GM19025 (cell line): Measurements from ENCODE around the gene HADH.
"Not testable (repeated sequence)": the region's sequence is repeated elsewhere in the genome, so short reads cannot be mapped to it uniquely, and the experiment has no call there.

ENCODE experiments used
- ATAC-seq: cut with Tn5 transposase; IDR thresholded peaks from one replicate; pipeline ENCODE4 v1.9.1; 2021; ENCODE audit warnings: mild to moderate bottlenecking, low read depth, moderate library complexity; ENCODE audit not compliant: unreplicated experiment

Gene HADH

DNA sequence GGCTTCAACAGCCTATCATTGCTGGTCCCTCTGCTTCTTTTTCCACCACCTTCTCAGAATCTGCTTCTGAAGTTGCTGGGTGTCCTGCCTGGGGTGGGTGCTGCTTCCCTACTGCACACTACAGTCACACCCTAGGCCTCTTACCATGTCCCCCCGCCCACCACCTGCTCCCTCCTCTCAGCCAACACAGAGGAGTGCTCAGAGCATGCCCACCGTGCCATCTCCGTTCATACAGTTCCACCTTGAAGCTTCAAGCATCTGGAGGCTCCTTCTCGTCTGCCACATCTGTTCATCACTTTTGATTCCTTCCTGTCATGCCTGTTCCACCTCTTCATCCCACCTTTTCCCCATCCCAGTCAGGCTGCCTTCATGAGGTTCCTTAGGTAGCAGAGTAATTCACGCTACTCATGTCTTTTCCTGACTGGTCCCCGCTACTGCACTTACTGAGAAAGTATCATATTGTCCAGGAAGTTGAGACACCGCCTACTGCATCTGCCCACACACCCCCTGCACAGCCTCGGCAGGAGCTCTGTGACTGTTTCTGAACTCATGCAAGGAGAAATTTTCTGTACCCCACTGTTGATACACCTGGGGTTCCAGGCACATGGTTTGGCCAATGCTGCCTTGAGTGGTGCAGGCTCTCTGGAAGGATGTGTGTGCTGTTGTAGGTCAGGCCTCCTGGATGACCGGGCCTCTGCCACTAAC lies 39.5 kb downstream of the HADH start:
- no peak for ATAC-seq

DNA sequence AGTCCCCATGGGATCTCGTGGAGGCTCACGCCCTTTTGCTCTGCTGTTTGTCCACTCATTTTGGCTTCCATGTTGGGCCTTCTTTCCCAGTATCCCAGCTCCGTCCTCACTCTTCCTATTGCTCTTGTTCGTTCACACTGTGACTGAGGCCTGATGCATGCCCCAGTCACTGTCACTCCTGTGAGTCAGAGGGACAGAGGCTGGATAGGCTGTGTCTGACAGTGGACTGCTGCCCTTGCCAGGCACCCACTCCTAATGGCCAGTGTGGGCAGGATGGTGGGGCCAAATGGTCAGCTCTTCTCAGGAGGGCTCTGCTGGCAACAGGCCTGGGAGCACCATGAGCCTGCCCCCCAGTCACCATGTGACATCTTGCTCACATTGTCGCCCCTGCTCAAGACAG lies 40.0 kb downstream of the HADH start:
- ATAC-seq: no peak

DNA sequence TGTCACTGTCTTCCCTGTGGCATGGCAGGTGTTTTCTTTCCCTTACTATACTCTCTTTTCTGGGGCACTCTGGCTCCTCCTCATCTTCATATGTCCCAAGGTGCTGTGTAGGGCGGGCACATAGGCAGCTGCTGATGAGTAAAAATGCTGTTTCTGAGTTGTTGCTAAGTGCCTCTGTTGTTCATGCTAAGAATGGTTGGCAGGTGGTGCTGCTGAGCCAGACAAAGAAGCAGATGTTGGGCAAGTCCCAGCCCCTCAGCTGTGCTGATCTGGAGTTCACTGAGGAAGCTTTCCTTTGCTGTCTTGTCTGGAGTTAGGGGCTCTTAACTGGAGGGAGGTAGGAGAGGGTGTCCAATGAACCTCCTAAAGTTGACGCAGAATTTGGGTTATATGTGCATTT lies 40.6 kb downstream of the HADH start:
- peak; percentile 96 for ATAC-seq

DNA sequence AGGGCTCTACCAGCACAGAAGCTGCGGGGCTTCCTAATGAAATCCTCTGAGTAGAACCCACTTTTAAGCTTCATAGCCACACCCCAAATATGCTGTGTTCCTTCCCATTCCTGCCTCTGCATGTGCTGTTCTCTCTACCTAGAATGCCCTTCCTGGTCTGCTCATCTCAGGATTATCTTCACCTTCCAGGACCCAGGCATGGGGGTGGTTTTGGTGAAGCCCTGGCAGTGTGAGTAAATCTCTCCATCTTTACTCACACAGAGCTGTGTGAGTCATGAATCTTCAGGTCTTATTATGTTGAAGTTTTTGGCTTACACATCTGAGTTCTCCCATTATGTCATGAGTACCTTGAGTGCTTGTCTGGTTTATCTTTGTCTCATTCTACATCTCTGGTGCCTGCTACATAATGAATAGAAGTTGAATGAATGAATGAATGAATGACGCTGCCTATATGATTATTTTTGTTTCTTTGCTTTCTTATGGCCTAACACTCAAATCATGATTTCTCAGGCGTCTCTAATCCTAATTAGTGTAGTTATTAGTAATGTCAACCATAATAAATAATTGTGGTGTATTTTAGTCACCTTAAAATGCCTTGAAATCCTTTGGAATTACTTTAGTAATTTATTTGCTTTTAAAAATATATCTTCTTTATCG lies 41.9 kb downstream of the HADH start:
- ATAC-seq: no peak

DNA sequence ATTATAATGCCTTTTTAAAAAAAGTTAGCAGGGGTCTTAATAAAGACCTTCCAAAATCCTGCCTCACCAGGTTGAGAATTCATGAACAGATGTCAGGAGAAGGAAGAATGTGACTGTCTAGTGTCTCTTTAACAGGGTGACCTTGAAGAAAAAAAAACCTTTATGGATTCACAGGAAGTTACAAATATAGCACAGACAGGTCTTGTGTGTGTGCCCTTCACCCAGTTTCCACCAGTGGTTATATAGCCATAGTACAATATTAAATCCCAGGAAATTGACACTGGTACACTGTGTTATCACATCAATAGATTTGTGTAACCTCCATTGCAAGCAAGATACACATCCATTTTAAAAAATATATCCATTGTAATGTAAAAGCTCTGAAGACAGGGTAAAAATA lies 43.7 kb downstream of the HADH start:
- ATAC-seq: no peak

DNA sequence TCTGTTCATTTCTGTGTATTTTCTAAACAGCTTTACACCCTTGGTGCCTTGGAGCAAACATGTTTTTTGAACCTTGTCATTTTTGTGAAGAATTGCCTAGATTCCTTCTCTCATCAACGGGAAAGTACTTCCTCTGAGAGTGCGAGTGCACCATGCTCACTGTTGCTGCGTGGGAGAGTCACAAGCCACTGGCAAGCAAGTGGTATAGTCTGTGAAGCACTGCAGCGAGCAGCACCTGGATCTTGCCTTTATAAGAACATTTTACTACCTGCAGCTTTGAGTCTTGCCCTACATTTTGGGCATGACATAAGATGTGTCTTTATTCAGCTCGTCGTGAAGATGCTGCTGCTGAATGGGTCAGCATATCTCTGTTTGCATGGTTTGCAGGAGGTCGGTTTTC lies 44.9 kb downstream of the HADH start:
- ATAC-seq: no peak

DNA sequence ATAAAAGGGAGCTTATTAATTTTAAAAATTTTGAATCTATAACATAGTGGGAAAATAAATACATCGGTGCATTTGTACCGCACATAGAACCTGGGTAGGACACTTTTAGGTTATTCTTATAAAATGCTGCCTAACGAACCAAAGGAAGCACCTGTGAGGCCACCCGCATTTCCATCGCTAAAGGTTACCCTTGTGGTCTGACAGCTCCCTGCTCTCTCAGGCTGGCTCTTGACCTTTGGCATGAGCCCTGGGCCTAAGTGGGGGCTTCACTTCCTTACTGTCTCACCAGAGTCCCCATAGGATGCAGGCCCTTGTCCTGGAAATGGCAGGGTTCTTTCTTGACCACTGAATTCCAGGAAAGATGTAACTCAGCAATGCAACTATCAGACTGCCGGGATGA lies 46.0 kb downstream of the HADH start:
- ATAC-seq: peak; percentile 32

DNA sequence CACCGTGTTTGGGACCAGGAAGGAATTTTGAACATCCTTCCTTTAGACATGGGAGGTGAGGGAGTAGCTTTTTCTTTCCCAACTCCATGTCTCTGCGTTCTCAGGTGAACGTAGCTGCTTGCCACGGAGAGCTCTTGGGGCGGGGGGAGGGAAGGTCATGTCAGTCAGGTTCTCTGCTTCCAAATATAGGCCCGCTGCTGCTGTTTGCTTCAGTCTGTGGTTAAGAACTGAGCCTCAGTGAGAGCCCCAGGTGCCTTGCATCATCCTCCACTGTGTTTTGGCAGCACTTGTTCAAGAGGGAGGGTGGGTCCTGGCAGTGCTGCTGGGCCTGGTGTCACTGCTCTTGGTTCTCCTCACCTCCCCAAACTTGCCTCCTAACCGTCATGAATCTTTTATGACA lies 46.5 kb downstream of the HADH start:
- ATAC-seq: peak; percentile 98

DNA sequence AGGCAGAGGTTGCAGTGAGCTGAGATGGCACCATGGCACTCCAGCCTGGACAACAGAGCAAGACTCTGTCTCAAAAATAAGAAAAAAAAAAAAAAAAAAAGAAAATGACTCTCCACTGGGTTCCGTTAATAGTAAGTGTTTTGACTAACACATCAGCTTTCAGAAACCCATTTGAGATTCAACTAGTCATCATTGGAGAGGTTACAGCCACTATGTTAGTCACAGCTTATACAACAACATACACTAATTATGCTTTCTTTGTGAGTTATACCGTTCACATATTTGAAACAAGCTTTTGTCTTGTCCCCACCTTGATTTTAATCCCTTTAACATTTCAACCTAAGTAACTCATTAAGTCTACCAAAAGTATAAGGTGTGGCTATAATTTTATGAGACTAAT lies 48.2 kb downstream of the HADH start:
- ATAC-seq: no peak

DNA sequence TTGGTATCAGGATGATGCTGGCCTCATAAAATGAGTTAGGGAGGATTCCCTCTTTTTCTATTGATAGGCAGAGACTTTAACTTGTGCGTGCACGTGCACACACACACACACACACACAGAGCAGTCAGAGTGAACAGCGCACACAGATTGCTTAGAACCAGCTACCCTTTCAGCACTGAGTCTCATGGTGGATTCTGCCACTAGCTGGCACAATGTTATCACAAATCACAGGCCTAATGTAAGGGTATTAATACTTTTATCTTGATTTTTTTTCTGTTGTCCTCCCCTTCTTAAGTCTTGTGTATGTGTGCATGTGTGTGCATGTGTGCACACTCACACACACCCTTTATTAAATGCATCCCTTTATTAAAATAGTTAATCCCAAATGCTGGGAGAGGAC lies 53.2 kb downstream of the HADH start:
- ATAC-seq: no peak

DNA sequence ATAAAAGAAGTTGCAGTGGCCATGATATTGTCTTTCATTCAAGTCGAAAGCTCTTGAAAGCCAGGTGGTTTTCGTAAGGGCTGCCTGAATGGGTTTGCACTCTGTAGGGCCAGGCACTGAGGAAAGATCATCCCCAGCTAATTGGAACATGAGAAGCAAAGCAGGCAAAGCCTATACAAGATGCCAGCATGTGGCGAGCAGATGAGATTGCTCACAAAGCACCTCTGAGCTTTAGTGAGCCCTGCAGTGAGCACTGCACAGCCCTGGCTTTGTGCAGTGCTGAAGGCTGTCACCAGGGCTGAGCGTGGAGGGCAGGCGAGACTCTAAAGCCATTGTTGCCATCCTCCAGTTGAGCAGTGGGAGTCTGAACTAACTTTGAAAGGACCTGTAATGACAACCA lies 53.8 kb downstream of the HADH start:
- ATAC-seq: no peak

DNA sequence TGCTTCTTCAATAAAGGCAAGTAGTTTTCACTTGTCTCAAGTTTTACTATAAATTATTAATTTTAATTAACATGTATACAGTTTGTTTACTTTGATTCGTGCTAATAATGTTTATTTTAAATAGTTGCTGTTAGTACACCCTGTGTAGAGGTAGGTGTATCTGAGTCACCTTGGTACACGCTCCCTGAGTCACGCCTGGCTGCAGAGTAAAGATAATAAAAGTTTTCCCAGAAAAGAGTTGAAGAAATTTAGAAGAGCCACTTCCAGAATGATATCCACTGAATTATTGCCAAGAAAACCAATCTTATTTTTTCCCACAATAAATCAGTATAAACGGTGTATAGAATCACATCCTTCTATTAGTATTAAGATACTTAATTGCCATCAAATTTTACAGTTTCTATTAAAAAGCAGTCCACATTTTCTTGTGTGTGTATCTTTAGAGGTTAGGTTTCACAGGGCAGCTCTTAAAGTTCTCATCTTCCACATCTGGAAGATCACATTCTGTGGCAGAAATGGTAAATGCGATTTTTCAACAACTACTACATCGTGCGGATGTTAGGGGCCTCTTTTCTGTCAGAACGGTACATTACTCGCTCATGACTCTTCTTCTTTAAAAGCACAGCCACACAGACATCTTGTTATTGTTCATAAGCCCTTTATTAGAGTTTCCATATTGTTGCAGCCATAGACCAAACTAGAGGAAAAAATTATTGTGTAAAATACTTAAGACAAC lies 55.4 kb downstream of the HADH start:
- ATAC-seq: no peak

DNA sequence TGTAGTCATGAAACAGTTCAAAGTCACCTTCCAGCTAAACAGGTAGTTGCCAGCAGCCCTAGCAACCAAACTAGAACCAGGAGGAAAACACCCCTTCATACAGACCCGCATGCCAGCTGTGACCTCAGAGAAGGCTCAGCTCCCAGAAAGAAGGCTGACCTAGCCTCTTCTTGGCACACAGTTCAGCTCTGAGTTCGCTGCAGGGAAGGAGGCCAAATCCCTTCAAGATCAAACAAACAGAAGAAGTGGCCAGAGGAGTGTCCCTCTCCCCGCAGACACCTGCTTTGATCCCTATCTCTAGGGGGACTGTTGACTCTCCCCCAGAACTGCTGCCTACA lies 56.0 kb downstream of the HADH start:
- no peak for ATAC-seq

DNA sequence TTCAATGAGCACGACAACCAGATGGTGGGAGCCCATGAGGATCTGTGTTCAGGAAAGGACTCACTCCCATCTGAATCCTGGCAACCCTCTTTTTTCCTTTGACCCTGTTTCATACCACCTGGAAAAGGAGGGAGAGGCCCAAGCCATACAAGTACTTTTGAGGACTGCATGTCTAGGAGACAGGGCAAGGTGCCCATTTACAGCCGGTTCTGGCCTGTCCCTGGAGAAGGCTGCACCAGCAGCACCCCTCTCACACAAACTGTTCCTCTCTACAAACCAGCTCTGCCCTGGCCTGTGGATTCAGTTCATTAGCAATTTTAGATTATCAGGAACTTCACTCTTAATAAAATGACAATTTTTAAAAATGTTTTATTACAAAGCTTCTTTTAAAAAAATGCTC lies 57.5 kb downstream of the HADH start:
- ATAC-seq: no peak

DNA sequence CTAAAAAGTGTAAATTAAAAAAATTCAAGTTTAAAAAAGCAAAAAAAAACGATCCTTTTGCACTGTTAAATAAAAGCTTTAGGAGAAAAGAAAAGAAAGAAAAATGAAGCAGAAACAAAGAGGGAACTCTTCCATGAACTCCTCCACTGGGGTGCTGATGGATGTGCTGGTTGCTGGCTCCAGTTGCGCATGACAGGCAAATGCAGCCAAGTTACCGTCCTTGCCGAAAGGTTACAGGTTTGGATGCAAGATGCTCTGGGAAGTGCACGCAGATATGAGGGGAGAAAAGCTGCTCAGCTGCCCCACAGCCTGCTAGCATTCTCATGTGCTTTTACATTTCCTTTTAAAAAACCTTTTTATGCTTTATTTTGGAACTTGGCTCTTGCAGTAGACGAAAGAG lies 58.5 kb downstream of the HADH start:
- no peak for ATAC-seq

DNA sequence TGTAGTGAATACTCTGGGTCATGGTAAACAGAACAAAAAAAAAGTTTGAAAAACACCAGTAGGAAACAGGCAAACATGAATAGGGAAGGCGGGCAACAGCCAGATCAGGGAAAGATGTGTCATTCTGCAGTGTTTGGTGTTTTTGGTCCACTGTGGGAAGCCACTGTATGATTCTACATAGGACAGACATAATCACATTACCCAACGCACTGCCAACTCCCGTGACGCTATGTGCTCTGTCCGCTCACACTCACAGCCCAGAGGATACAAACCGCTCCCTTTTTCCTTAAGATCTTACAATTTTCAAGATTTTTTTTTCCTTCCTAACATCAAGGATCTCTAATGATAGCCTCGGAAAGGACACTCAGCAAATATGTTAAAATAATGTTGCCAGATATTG lies 59.3 kb downstream of the HADH start:
- no peak for ATAC-seq

DNA sequence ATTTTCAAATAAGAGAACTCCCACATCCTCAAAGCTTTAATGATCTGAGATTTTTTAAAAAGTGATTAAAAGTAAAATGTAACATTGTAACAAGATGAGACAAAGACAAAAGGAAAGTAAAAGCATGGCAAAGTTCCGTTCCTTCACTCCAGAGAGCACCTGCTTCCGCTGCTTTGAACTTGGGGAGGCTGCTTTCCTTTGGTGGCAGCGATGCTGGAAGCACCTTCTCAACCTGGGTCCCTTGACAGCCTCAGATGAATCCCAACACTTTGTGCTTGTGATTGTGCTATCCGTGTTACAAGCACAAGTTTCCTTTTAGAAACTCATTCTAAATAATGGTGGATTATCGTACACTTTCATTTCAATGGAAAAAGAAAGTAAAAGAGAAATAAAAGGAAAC lies 59.7 kb downstream of the HADH start:
- no peak for ATAC-seq

DNA sequence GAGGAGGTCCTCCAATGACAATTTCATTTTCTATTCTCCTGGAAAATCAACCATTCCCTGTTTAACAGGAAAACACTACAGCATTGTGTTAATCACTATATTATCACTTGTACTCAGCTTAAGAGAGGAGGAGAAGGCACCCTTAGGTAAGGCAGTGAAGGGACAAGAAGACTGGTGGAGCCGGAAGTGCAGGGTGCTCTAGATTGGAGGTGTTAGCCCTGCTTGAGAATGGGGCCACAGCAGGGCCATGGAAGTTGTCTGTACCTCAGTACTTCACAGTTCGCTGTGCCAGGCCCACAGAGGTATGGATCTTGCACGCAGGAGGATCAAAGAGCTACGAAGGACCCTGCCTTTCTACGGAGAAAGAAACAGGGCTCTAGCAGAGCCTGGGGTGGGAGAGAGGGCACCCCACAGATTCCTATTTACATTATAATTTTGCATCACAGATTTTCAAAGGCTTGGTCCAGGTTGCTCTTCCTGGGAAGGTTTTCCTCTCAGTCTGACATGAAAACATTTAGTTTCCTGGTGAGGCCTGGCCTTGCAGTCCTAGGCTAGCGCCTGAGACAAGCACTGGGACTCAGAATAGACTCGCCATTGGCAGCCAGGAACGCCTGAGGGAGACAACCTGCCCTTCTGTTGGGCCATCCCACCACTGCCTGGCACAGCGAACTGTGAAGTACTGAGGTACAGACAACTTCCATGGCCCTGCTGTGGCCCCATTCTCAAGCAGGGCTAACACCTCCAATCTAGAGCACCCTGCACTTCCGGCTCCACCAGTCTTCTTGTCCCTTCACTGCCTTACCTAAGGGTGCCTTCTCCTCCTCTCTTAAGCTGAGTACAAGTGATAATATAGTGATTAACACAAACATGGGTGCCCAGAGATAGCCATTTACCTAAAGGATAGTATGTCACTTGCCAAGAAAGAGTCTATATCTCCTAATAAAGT lies 60.8 kb downstream of the HADH start:
- ATAC-seq: not testable (repeated sequence)

DNA sequence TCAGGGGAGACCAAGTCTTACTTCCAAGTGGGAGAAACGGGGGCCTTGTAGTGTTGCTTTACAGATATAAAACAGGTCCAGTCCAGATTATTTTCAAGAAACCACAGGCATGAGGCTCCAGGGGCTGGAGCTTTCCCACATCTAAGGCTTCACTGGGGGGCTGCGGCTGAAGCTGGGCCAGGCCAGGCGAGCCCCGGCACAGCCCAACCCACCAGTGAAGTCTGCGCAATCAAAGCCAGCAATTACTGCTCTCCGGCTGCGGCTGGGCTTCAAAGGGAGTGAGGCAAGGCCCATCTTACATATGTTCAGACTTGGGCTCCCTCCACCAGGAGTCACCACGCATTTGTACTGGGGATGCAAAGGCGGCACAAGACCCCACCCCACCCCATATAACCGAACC lies 61.7 kb downstream of the HADH start:
- ATAC-seq: no peak

DNA sequence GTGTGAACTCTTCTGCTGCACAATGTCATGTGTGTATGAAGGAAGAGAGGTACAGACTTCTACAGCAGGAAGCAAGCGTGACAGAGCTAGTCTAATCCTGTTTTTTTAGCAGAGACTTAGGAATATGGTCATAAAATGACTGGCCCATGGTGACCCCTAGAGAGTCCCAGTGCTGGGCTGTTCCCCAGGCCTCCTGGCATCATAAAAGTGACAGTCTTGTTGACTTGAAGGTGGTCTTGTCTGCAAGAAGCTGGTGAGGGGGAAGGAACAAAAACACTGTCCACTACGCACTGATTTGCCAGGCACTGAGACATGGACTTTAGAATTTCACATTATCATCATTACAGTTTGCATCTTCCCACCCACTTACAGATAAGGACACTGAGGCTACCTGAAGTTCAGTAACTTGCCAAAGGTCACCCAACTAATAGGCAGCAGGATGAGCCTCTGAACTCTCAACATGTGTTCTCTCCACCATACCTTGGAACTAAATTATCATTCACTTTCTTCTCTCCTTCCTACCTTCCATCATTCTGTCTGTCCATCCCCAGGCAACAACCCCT lies 63.0 kb downstream of the HADH start:
- no peak for ATAC-seq
